Breast epithelium (tissue), 4 donors: Measurements from ENCODE around the gene MOB3A. TPM values are rescaled to one million over a fixed set of nuclear protein-coding genes. Genes with fewer than 3 reads are reported as not detected.

Experiments used
- DNase-seq, 2 donors: peaks; one replicate each; pipeline ENCODE4 v3.0.0-alpha.2; 2019; ENCODE audit warnings: low spot score in 2 of 2
- H3K27ac ChIP-seq, 2 donors: fragments of 200-600 bp; sonication (generic) in 1 of 2; one replicate each; pipeline ENCODE4 v1.5.1; 2016 to 2019; ENCODE audit warnings: mild to moderate bottlenecking in 1 of 2
- H3K27me3 ChIP-seq, 2 donors: fragments of 200-600 bp; sonication (generic) in 1 of 2; one replicate each; pipeline versions ENCODE4 v1.5.1 to v1.6.0; 2017 to 2019; ENCODE audit warnings: control low read depth in 1 of 2, mild to moderate bottlenecking in 1 of 2
- H3K36me3 ChIP-seq: fragments of 200-600 bp; one replicate; pipeline ENCODE4 v1.5.1; 2019
- H3K4me1 ChIP-seq, 2 donors: fragments of 200-600 bp; sonication (generic); one replicate each; pipeline ENCODE4 v1.5.1; 2016 to 2019; ENCODE audit warnings: control low read depth in 1 of 2
- H3K4me3 ChIP-seq, 3 donors: fragments of 200-600 bp; sonication (generic); 1 replicate in 2 of 3; 2 replicates in 1 of 3; pipeline ENCODE4 v1.5.1; 2016 to 2019; ENCODE audit warnings: mild to moderate bottlenecking in 3 of 3, moderate library complexity in 2 of 3
- H3K9me3 ChIP-seq, 2 donors: fragments of 200-600 bp; sonication (generic) in 1 of 2; one replicate each; pipeline ENCODE4 v1.5.1; 2016 to 2019; ENCODE audit warnings: control low read depth in 1 of 2
- POLR2A ChIP-seq: fragments of 450-650 bp; IDR thresholded peaks from one replicate; pipeline ENCODE4 v1.6.1; 2016; ENCODE audit warnings: antibody characterized with exemption, mild to moderate bottlenecking, moderate library complexity
- POLR2AphosphoS5 ChIP-seq, 3 donors: sonication (generic); formaldehyde crosslinking; IDR thresholded peaks; one replicate each; pipeline ENCODE4 v1.6.1; 2017; ENCODE audit warnings: antibody characterized with exemption in 3 of 3
- intact Hi-C: fragments of 100-400 bp; cut with DNase I; formaldehyde crosslinking; loops from one replicate; pipeline ENCODE4 v1.15.1; 2023; ENCODE audit warnings: low total_unique reads
- total RNA-seq, 3 donors: library from RNA; depleted of rRNA; stranded (reverse); fragments of >200 nt; gene quantifications; one replicate each; pipeline ENCODE4 v1.1.0, GENCODE V29; 2016
- TF ChIP-seq, protein P1 (sequence below), 3 donors: fragments of 450-650 bp; IDR thresholded peaks; one replicate each; pipeline ENCODE4 v1.5.1; 2016 to 2017; ENCODE audit warnings: antibody characterized with exemption in 3 of 3, mild to moderate bottlenecking in 3 of 3, moderate library complexity in 3 of 3

The MOB3A gene
- total RNA-seq, 3 donors from 2014 or later: 18.3 to 45.8 (median 29.2) TPM

GRCh38 chr19:2070986-2071673, 25.0 kb downstream of the MOB3A start:
- no peaks in the 10 kb centered on the region for H3K9me3 ChIP-seq
- H3K4me3 ChIP-seq: no peak overlapping the region
- intact Hi-C loops: no loop called here
- H3K4me1 ChIP-seq: no peaks in the 10 kb centered on the region
- DNase-seq: no peak
- TF ChIP-seq, protein P1, sequence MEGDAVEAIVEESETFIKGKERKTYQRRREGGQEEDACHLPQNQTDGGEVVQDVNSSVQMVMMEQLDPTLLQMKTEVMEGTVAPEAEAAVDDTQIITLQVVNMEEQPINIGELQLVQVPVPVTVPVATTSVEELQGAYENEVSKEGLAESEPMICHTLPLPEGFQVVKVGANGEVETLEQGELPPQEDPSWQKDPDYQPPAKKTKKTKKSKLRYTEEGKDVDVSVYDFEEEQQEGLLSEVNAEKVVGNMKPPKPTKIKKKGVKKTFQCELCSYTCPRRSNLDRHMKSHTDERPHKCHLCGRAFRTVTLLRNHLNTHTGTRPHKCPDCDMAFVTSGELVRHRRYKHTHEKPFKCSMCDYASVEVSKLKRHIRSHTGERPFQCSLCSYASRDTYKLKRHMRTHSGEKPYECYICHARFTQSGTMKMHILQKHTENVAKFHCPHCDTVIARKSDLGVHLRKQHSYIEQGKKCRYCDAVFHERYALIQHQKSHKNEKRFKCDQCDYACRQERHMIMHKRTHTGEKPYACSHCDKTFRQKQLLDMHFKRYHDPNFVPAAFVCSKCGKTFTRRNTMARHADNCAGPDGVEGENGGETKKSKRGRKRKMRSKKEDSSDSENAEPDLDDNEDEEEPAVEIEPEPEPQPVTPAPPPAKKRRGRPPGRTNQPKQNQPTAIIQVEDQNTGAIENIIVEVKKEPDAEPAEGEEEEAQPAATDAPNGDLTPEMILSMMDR (IDR thresholded peaks at IDR 0.05): no peak
- TF ChIP-seq POLR2AphosphoS5 (IDR thresholded peaks at IDR 0.05) (no peak), POLR2A (no peak)
- no peaks in the 10 kb centered on the region for H3K36me3 ChIP-seq
- no peaks in the 10 kb centered on the region for H3K27me3 ChIP-seq
- H3K27ac ChIP-seq: no peak overlapping the region

DNA sequence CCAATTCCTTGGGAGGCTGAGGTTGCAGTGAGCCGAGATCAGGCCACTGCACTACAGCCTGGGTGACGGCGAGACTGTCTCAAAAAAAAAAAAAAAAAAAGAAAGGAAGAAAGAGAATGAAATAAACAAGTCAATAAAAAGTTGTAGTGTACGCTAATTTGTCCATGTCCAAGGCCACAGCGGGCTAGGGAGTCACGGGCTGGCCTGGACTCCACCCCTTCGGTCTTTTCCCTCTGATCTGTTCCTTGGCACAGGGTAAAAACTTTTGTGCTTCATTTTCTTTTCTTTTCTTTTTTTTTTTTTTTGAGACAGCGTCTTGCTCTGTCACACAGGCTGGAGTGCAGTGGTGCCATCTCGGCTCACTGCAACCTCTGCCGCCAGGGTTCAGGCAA, 25.7 kb downstream of the MOB3A start:
- no peaks in the 10 kb centered on the region for H3K27me3 ChIP-seq
- no peaks in the 10 kb centered on the region for H3K36me3 ChIP-seq
- TF ChIP-seq POLR2A (no peak), POLR2AphosphoS5 (IDR thresholded peaks at IDR 0.05) (no peak)
- TF ChIP-seq, protein P1 (IDR thresholded peaks at IDR 0.05): no peak
- H3K4me3 ChIP-seq: no peak overlapping the region
- no peaks in the 10 kb centered on the region for H3K9me3 ChIP-seq
- H3K4me1 ChIP-seq: no peaks in the 10 kb centered on the region
- H3K27ac ChIP-seq: no peak overlapping the region
- intact Hi-C loops: no loop called here
- no peak for DNase-seq

DNA sequence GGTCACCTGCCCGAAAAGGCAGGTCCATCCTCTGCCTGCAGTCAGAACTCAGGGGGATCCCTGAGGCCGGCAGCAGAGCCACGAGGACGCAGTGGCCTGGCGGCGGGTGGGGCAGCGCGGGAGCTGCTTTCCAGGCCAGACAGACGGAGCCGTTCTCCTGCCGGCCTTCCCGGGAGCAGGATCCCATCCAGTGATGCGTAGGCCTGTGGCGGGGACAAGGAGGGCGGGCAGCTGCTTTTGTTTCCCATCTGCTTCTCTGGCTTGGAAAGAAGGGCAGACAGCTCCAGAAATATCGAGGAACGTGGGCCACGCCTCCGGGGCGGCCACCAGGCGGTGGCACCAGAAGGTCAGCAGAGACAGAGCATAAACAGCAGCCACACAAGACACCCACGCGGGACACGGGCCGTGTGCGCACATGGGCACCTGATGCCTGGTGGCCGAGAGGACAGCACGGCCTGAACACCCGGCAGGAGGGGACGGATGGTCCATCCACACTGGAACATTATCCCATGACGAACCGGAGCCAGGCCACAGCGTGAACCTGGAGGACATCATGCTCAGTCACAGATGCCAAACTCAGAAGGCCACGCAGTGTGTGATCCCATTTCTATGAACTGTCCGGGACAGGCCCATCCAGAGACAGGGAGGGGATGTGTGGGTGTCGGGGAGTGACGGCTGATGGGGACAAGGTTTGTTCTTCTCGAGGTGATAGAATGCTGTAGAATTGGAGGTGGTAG, 31.2 kb downstream of the MOB3A start:
- intact Hi-C loops: loop anchor here (5.0 to 10.0 kb wide), 2 partner anchors 48 to 130 kb away; partner anchors contain the start of gene BTBD2

GRCh38 chr19:2064395-2064787, 31.7 kb downstream of the MOB3A start:
- H3K27ac ChIP-seq: peak overlapping the region; percentile 83 to 89
- no peaks in the 10 kb centered on the region for H3K9me3 ChIP-seq
- H3K4me3 ChIP-seq: peak overlapping the region in 2 of 3 donors; percentile 30 to 44
- intact Hi-C loops: loop anchor here (10.0 kb wide), 1 partner anchor 130 kb away; no protein-coding TSS in a partner anchor
- no peaks in the 10 kb centered on the region for H3K27me3 ChIP-seq
- TF ChIP-seq POLR2AphosphoS5 (IDR thresholded peaks at IDR 0.05) (no peak), POLR2A (no peak)
- TF ChIP-seq, protein P1 (IDR thresholded peaks at IDR 0.05): no peak
- DNase-seq: no peak
- peaks cover 21 to 22% of the 10 kb centered on the region in 2 donors for H3K4me1 ChIP-seq
- no peaks in the 10 kb centered on the region for H3K36me3 ChIP-seq

More for the DNA sequence above, 31.2 kb downstream of the MOB3A start:
- Histone ChIP-seq H3K9me3 (no peaks in the 10 kb centered on the region), H3K36me3 (no peaks in the 10 kb centered on the region), H3K4me3 (peak overlapping the region in 2 of 3 donors; percentile 30 to 44), H3K27me3 (no peaks in the 10 kb centered on the region), H3K27ac (peak overlapping the region; percentile 83 to 89), H3K4me1 (peaks cover 15 to 17% of the 10 kb centered on the region in 2 donors)
- TF ChIP-seq POLR2AphosphoS5 (IDR thresholded peaks at IDR 0.05) (peak in 1 of 3 donors; percentile 21), POLR2A (no peak)
- TF ChIP-seq, protein P1 (IDR thresholded peaks at IDR 0.05): peak in 2 of 3 donors; percentile 23 to 30
- DNase-seq: peak in 1 of 2 donors; percentile 59

GRCh38 chr19:2063824-2064223, 32.3 kb downstream of the MOB3A start:
- intact Hi-C loops: loop anchor here (10.0 kb wide), 1 partner anchor 129 kb away; no protein-coding TSS in a partner anchor
- Histone ChIP-seq H3K36me3 (no peaks in the 10 kb centered on the region), H3K9me3 (no peaks in the 10 kb centered on the region), H3K27ac (peak overlapping the region in 1 of 2 donors; percentile 83), H3K4me1 (peaks cover 23 to 27% of the 10 kb centered on the region in 2 donors), H3K27me3 (no peaks in the 10 kb centered on the region), H3K4me3 (no peak overlapping the region)
- DNase-seq: no peak
- TF ChIP-seq, protein P1 (IDR thresholded peaks at IDR 0.05): no peak
